ENCODE results near the gene MMD. TPM values are rescaled to one million over a fixed set of nuclear protein-coding genes. Genes with fewer than 3 reads are reported as not detected.

Gene MMD
- total RNA-seq (2022; extraction: Qiagen RNA extraction) = 18.5 to 22.7 TPM (median 20.6 TPM) in 5 replicates

DNA sequence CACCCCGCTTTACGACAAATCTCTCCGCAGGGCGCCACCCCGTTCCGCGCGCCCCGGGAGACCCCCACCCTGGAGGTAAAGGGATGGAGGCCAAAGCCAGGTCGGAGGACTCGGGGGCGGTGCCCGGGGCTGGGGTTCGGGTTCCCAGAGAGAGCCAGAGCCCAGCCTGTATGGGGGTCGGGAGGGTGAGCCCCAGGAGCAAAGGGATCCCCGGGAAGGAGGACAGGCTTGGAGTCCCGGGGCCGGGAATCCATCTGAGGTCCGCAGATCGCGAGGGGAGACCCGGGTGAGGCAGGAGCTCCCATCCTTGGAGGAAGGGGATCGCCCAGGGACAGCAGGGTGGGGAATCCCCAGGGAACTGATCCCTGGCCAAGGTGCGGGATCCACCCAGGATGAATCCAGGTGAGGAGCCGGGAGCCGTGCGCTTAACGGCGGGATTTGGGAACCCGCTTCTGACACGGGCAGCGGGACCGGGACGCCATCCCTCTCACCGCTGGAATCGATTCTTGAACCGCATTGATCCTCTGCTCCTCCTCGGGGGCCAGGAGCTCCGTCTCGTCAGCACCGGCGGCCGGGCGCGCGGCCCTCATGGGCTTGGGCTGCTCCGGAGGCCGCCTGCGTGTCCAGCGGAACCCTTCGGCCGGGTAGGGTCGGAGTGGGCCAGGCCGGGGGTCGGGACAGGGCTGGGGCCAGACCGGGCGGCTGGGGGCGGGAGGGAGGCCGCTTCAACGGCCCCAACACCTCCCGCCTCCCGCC is at the start of gene MMD:
MMD (minus strand) TSS at position 657 of the 756 bp plus-strand sequence; CDS start at position 517, 140 bp downstream.

Other genes starting within 250 kb of the MMD start
- gene HLF, start 156.9 kb downstream of the MMD start, total RNA-seq (2022; extraction: Qiagen RNA extraction) = 0.08 to 0.23 TPM (median 0.16 TPM) in 5 replicates
- gene SMIM36, start 89.6 kb upstream of the MMD start, total RNA-seq (2022; extraction: Qiagen RNA extraction) = not detected in 5 replicates